NK-92 (cell line): Measurements from ENCODE around the gene CDC23.
"Not testable (repeated sequence)": the region's sequence is repeated elsewhere in the genome, so short reads cannot be mapped to it uniquely, and the experiment has no call there.

Experiments used
- DNase-seq: peaks from one replicate; lab custom pipeline; 2025; ENCODE audit not compliant: unreplicated experiment; lab: John Stamatoyannopoulos, UW

The CDC23 gene, protein sequence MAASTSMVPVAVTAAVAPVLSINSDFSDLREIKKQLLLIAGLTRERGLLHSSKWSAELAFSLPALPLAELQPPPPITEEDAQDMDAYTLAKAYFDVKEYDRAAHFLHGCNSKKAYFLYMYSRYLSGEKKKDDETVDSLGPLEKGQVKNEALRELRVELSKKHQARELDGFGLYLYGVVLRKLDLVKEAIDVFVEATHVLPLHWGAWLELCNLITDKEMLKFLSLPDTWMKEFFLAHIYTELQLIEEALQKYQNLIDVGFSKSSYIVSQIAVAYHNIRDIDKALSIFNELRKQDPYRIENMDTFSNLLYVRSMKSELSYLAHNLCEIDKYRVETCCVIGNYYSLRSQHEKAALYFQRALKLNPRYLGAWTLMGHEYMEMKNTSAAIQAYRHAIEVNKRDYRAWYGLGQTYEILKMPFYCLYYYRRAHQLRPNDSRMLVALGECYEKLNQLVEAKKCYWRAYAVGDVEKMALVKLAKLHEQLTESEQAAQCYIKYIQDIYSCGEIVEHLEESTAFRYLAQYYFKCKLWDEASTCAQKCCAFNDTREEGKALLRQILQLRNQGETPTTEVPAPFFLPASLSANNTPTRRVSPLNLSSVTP

GRCh38 chr5:138213161-138214029 lies at the start of gene CDC23:
TSS of gene CDC23 (minus strand) at chr5:138213323. CDS start at chr5:138213312, 11 bp downstream.
- DNase-seq = peak; percentile 58

- no peak for DNase-seq
Observed at GRCh38 chr5:138258704-138259292, 45.7 kb upstream of the CDC23 start.

- no peak for DNase-seq
Observed at GRCh38 chr5:138257583-138257982, 44.5 kb upstream of the CDC23 start.

GRCh38 chr5:138252944-138253343 lies 39.8 kb upstream of the CDC23 start:
- DNase-seq = no peak

GRCh38 chr5:138247800-138248199 lies 34.7 kb upstream of the CDC23 start:
- not testable (repeated sequence) for DNase-seq

DNA sequence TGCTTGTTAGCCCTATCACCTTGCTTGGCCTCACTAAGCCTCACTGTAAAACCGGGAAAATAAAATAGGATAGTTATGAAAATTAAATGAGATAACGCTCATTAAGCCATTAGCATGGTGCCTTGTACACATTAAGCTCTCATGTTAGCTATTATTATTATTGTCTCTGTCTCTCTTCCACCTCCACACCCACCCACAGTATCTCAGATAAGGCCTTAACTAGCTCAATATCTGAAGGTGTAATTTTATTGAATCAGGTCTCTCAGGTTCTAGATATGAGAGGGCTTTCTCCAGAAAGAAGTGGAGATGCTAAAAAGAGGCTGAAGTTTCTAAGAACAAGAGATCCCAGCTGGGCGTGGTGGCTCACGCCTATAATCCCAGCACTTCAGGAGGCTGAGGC lies 33.7 kb upstream of the CDC23 start:
- no peak for DNase-seq

- DNase-seq = no peak
Observed at GRCh38 chr5:138246334-138246733, 33.2 kb upstream of the CDC23 start.

- DNase-seq = no peak
Observed at GRCh38 chr5:138245717-138246116, 32.6 kb upstream of the CDC23 start.

DNA sequence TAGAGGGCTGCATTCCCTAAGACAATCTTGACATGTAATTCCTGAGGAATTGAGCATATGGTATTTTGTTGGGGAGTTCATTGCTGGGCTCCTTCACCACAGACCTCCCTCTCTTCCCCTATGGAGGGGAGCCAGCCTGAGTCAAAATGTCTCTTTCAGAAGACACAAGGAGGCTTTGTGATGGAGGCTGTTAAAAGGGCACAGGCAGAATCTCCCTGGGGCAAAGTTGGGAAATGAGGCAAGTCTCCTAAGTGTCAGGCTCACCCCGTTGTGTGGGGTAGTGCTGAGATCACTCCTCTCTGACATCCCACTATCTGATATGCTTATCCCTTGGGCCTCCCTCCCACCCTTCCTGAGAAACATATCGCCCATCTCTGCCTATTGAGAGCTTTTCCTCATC lies 30.7 kb upstream of the CDC23 start:
- DNase-seq = no peak

- no peak for DNase-seq
Observed at GRCh38 chr5:138241688-138242571, 28.8 kb upstream of the CDC23 start.

GRCh38 chr5:138240650-138241385 lies 27.7 kb upstream of the CDC23 start:
- no peak for DNase-seq

- DNase-seq = no peak
Observed at GRCh38 chr5:138238034-138238433, 24.9 kb upstream of the CDC23 start.

DNA sequence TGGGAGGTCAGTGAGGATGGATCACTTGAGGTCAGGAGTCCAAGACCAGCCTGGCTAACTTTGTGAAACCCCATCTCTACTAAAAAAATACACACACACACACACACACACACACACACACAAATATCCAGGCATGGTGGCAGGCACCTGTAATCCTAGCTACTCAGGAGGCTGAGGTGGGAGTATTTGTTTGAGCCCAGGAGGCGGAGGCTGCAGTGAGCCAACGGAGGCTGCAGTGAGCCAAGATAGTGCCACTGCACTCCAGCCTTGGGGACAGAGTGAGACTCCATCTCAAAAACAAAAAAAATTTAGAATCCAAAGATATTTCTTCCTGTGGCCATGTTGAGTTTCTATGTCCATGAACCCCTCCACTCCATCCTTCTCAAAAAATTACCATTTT lies 21.5 kb upstream of the CDC23 start:
- no peak for DNase-seq

GRCh38 chr5:138233280-138233679 lies 20.2 kb upstream of the CDC23 start:
- no peak for DNase-seq

DNA sequence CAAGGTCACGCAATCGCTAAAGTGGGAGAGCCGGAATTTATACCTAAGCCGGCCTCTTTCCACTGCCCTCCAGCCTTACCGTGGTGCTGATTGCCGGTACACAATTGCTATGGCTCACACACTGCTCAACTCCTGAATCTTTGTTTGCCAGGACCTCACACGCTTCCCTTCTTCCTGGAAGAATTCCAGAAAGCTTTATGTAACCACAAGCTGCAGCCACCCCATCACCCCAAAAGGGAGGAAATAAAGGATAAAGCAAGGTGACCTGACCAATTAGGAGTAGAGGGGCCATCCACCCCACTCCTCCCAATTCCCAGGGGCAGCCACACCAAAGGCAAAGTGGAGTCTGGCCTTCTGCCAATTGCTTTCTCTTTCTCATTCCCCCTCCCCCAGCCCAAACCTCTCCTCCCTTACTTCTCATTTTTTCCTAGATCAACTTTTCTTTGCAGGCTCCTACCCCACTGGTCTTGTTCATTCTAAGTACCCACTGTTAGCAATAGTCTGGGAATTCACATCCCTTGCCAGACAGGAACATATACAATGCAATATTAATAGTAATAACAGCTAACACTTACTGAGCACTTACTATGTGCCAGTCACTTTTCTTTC lies 18.0 kb upstream of the CDC23 start:
- DNase-seq = no peak

GRCh38 chr5:138230261-138230660 lies 17.1 kb upstream of the CDC23 start:
- DNase-seq = no peak

GRCh38 chr5:138229387-138229786 lies 16.3 kb upstream of the CDC23 start:
- DNase-seq = no peak

- no peak for DNase-seq
Observed at GRCh38 chr5:138226910-138227309, 13.8 kb upstream of the CDC23 start.

DNA sequence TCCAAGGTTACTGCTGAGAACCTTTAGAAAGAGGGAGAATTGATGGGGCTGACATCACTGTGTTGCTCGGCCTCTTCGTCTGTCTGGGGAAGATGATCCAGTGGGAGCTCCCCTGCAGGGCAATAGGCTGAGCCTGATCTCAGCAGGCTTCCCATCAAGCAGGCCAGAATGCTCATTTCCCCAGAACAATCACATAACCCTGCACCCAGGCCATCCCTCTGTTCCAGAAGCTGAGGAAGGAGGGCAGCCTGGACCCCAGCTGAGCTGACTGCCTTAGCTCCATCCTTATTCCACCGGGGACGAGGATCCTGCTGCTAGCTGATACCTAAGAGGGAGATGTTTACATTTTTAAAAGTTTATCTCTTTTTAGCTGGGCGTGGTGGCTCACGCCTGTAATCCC lies 11.6 kb upstream of the CDC23 start:
- DNase-seq = no peak
